Thoracic aorta (tissue), 2 donors: ENCODE measurements around the gene FCN1. TPM values are rescaled to one million over a fixed set of nuclear protein-coding genes. Genes with fewer than 3 reads are reported as not detected.

Experiments used
- ATAC-seq: fragments of 150-250 bp; one replicate; pipeline ENCODE4 v1.8.0; 2017; ENCODE audit warnings: low read depth; ENCODE audit not compliant: insufficient number of reproducible peaks, low FRiP score
- DNase-seq: peaks from one replicate; pipeline ENCODE4 v3.0.0-alpha.2; 2020; ENCODE audit warnings: low spot score
- H3K27ac ChIP-seq, 2 donors: fragments of 200-600 bp; sonication (generic); 1 replicate in 1 of 2; 2 replicates in 1 of 2; pipeline ENCODE4 v1.5.1; 2016; ENCODE audit warnings: mild to moderate bottlenecking in 2 of 2, moderate library complexity in 2 of 2
- H3K27me3 ChIP-seq: fragments of 200-600 bp; sonication (generic); replicated peaks from 2 replicates; pipeline ENCODE4 v1.6.0; 2016; ENCODE audit warnings: mild to moderate bottlenecking; ENCODE audit not compliant: insufficient read depth
- H3K36me3 ChIP-seq: fragments of 200-600 bp; sonication (generic); one replicate; pipeline ENCODE4 v1.5.1; 2016
- H3K4me1 ChIP-seq, 2 donors: fragments of 200-600 bp; sonication (generic); 1 replicate in 1 of 2; 2 replicates in 1 of 2; pipeline versions ENCODE4 v1.5.1 to v1.6.0; 2016; ENCODE audit warnings: low read depth in 2 of 2, mild to moderate bottlenecking in 1 of 2; ENCODE audit not compliant: control insufficient read depth in 1 of 2
- H3K4me3 ChIP-seq: fragments of 200-600 bp; sonication (generic); 2 replicates; pipeline ENCODE4 v1.5.1; 2016; ENCODE audit warnings: mild to moderate bottlenecking
- H3K9me3 ChIP-seq: fragments of 200-600 bp; sonication (generic); 2 replicates; pipeline ENCODE4 v1.5.1; 2016
- CTCF ChIP-seq: fragments of 200-600 bp; sonication (generic); IDR thresholded peaks from one replicate; pipeline ENCODE4 v1.5.1; 2019; ENCODE audit warnings: antibody characterized with exemption
- total RNA-seq, 2 donors: library from RNA; depleted of rRNA; stranded (reverse); fragments of >200 nt; gene quantifications; one replicate each; pipeline versions ENCODE4 v1.1.0 to v1.2.3, GENCODE V29; 2016

Gene FCN1
- total RNA-seq, 2 donors from 2014 or later: 2.2 to 14.3 TPM

- H3K36me3 ChIP-seq: no peaks in the 10 kb centered on the region
- H3K27me3 ChIP-seq: no peaks in the 10 kb centered on the region
- no peak for TF ChIP-seq CTCF
- ATAC-seq: no peak
- no peak for DNase-seq
- no peaks in the 10 kb centered on the region for H3K4me1 ChIP-seq
- no peak overlapping the region for H3K4me3 ChIP-seq
- H3K9me3 ChIP-seq: no peaks in the 10 kb centered on the region
- no peak overlapping the region for H3K27ac ChIP-seq
Measured at GRCh38 chr9:134935701-134936345, 18.1 kb upstream of the FCN1 start.

- Histone ChIP-seq H3K4me1 (no peaks in the 10 kb centered on the region), H3K27me3 (no peaks in the 10 kb centered on the region), H3K27ac (no peak overlapping the region), H3K9me3 (no peaks in the 10 kb centered on the region), H3K36me3 (no peaks in the 10 kb centered on the region), H3K4me3 (no peak overlapping the region)
- ATAC-seq (no peak), DNase-seq (no peak)
- TF ChIP-seq CTCF: no peak
Measured at GRCh38 chr9:134935056-134935640, 17.4 kb upstream of the FCN1 start.

GRCh38 chr9:134933076-134933659 is 15.5 kb upstream of the FCN1 start:
- TF ChIP-seq CTCF: no peak
- Histone ChIP-seq H3K27me3 (no peaks in the 10 kb centered on the region), H3K36me3 (no peaks in the 10 kb centered on the region), H3K27ac (no peak overlapping the region), H3K9me3 (no peaks in the 10 kb centered on the region), H3K4me1 (no peaks in the 10 kb centered on the region), H3K4me3 (no peak overlapping the region)
- DNase-seq (no peak), ATAC-seq (no peak)

GRCh38 chr9:134932606-134933005 is 14.9 kb upstream of the FCN1 start:
- DNase-seq (no peak), ATAC-seq (no peak)
- Histone ChIP-seq H3K36me3 (no peaks in the 10 kb centered on the region), H3K27me3 (no peaks in the 10 kb centered on the region), H3K27ac (no peak overlapping the region), H3K9me3 (no peaks in the 10 kb centered on the region), H3K4me1 (no peaks in the 10 kb centered on the region), H3K4me3 (no peak overlapping the region)
- TF ChIP-seq CTCF: no peak

- no peaks in the 10 kb centered on the region for H3K4me1 ChIP-seq
- no peak overlapping the region for H3K4me3 ChIP-seq
- ATAC-seq: no peak
- no peaks in the 10 kb centered on the region for H3K9me3 ChIP-seq
- no peak for TF ChIP-seq CTCF
- no peaks in the 10 kb centered on the region for H3K36me3 ChIP-seq
- H3K27ac ChIP-seq: no peak overlapping the region
- no peak for DNase-seq
- no peaks in the 10 kb centered on the region for H3K27me3 ChIP-seq
Measured at GRCh38 chr9:134932171-134932570, 14.5 kb upstream of the FCN1 start.
